GM10847 (cell line): ENCODE measurements around the gene CNTNAP2.

Experiments
- POLR2A ChIP-seq: IDR thresholded peaks from 2 replicates; pipeline ENCODE4 v1.6.1; 2011; ENCODE audit not compliant: insufficient read length; ENCODE audit errors: extremely low read depth

The CNTNAP2 gene

GRCh38 chr7:147296201-147296600, 1179.6 kb downstream of the CNTNAP2 start:
- TF ChIP-seq POLR2A, result no peak

GRCh38 chr7:147296986-147297385, 1180.4 kb downstream of the CNTNAP2 start:
- TF ChIP-seq POLR2A, result no peak

- no peak for TF ChIP-seq POLR2A
Observed at GRCh38 chr7:147298611-147299043, 1182.0 kb downstream of the CNTNAP2 start.

DNA sequence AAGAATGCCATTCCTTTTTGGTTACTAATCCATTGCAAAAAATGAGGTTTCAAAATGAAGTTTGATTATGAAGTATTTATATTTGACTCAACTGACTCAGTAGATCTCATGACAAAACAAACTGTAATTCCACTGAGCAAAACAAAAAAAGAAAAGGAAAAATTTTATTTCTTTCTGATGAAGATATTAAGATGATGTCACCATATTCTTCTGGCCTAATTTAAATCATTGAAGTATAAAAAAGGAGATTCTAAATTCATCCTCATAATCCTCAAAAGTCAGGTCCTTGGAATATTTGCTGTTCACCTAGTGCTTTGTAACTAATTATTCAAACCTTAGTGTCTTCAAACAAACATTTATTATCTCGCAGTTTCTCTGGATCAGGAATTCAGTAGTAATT, 1183.7 kb downstream of the CNTNAP2 start:
- no peak for TF ChIP-seq POLR2A

- no peak for TF ChIP-seq POLR2A
Observed at GRCh38 chr7:147304376-147304775, 1187.8 kb downstream of the CNTNAP2 start.

GRCh38 chr7:147305827-147306226, 1189.2 kb downstream of the CNTNAP2 start:
- TF ChIP-seq POLR2A, result no peak

GRCh38 chr7:147308539-147308938, 1191.9 kb downstream of the CNTNAP2 start:
- no peak for TF ChIP-seq POLR2A

DNA sequence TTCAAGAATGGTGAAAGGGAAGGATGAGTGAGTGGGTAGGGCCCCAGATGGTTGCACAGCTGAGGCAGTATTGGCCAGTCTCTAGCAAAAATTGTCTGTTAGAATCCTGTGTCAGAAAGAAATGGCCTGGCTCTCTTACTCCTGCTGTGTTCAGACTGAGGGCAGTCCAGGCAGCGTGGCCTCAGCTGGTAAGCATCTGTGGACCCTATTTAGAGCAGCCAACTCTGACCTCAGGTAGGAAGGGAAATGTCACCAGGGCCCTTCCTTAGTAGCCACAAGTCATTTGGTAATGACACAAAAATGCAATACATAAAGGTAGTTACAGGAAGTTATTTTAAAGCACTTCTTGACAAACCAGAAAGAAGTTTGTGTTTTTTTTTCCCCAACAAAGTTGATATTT, 1194.7 kb downstream of the CNTNAP2 start:
- no peak for TF ChIP-seq POLR2A

- no peak for TF ChIP-seq POLR2A
Observed at GRCh38 chr7:147321504-147321903, 1204.9 kb downstream of the CNTNAP2 start.

DNA sequence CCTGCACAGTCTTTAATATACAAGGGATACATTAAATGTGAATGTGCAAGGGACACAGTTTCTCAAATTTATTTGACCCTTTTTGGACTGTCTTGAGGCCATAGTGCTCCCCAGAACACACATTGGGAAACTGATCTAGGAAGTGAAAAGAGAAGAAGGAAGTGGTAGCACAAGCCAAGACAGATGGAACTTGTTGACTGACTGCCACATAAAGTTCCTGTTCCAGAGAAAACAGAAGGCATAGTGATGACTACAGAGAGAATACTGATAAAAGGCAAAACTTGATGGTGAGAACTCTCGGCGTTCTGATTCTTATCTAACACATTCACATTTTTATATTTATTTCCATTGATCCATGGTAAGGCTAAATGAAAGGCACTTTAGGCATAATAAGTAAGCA, 1216.4 kb downstream of the CNTNAP2 start:
- TF ChIP-seq POLR2A, result no peak

DNA sequence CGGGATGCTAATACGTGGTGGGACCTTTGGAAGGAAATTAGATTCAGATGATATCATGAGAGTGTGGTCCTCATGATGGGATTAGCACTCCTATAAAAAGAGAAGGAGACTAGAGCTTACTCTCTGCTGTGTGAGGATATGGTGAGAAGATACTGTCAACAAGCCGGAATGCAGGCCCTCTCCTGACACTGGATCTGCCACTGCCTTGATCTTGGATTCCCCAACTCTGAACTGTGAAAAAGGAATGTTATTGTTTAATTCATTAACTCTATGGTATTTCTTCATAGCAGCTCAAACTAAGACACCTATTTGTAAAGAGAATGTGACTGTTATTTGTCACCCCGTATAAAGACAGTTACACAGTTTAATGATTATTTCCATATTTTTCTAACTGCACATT, 1246.5 kb downstream of the CNTNAP2 start:
- TF ChIP-seq POLR2A, result no peak

GRCh38 chr7:147376192-147376591, 1259.6 kb downstream of the CNTNAP2 start:
- TF ChIP-seq POLR2A, result no peak

GRCh38 chr7:147380926-147381325, 1264.3 kb downstream of the CNTNAP2 start:
- no peak for TF ChIP-seq POLR2A

DNA sequence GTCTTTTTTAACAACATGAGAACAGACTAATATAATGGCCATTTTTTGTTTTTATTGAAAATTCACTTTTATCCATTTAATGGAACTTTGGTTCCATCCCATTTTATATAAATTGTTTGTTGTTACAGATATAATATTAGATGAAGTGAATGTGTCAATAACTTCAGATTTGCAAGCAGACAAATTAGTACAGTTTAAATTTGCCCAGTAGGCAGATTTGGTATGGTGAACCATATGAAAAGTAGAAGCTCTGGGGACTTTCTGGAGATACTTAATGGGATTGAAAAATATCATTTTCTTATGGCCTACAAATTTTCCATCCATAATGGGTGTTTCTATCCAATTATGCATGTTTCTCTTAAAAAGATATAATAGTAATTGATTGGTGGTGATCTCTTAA, 1277.7 kb downstream of the CNTNAP2 start:
- no peak for TF ChIP-seq POLR2A

DNA sequence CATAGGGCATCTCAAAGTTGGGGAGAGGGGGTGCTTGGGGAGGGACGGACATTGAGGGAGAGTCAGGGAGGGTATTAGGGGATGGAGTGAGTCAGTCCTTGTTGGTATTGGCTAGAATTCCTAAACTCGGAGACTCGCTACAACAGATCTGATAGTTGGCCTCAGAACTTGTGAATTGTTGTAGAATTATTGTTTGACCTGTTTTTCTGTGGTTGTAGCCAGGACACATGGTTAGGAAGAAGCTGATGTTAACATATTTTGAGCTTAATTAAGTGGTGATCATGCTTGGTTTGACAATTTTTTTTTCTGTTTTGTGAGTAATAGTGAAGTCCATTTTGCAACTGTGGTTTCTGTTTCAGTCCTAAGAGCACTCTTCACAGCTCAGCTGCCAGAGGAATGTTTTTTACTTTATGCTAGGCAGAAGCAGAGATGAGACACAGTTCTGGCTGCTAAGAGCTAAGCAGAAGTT, 1283.7 kb downstream of the CNTNAP2 start:
- no peak for TF ChIP-seq POLR2A

GRCh38 chr7:147400925-147401324, 1284.3 kb downstream of the CNTNAP2 start:
- no peak for TF ChIP-seq POLR2A

DNA sequence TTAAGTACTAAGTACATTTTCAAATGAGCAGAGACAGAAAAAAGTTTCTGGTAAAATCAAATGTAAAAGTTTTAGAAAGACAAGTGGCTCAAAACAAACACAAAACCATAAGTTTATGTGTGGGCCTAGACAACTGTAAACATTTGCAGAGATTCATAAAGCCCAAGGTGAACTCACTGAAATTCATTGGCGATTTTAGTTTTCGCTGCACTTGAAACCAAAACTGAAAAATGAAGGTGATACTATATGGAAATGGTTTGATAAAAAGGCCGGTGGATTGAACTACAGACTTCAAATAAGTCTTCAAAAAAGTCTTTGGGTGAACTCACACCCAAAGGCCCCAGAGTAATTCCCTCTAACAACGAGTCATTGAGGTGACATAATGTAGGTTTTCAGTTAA, 1289.0 kb downstream of the CNTNAP2 start:
- TF ChIP-seq POLR2A, result no peak
